ENCODE results near the gene MYO5C. TPM values are rescaled to one million over a fixed set of nuclear protein-coding genes. Genes with fewer than 3 reads are reported as not detected.

MYO5C gene
- total RNA-seq, 1 donor from 2014 or later, result 22.9 TPM

DNA sequence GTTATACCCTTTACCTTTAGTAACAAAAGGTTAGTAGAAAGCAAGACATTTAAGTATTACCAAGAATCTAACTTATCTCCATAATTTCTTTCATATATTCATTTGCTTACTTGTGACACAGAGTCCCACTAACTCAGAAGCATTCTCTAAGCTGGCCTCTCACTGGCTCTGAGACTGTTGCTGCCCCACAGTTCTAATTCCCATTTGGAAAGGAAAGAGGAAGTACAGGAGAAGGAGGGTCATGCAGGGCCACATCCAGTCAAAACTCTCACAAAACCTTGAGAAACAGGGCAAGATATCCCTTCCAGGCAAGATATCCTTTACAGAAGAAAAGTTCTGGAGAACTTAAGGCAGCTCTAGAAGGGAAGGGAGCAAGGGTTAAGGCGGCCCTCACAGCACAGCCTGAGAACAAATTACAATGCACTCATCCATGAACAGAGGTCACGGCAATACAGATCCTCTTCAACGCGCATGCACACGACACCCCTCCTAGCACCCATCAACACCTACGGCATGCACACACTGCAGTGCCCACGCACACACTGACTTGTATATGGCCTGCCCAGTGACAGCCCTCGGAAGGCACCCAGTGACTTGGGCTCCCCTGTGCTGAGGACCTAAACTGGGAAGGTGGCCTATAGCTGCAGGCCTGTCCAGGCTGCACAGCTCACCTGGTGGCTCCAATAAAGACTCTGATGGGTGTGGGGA, 13.0 kb upstream of the MYO5C start:
- Mint-ChIP-seq H3K4me1 (ENCODE audit: unreplicated experiment) (peaks cover 10% of the 10 kb centered on the region), H3K27me3 (ENCODE audit: unreplicated experiment) (no peaks in the 10 kb centered on the region), H3K4me3 (ENCODE audit: unreplicated experiment) (no peak overlapping the region), H3K9me3 (ENCODE audit: unreplicated experiment) (no peaks in the 10 kb centered on the region), H3K27ac (ENCODE audit: unreplicated experiment) (no peak overlapping the region), H3K36me3 (ENCODE audit: low read depth, unreplicated experiment) (no peaks in the 10 kb centered on the region)
- DNase-seq (ENCODE audit: low spot score), result no peak
- TF ChIP-seq, protein P1, sequence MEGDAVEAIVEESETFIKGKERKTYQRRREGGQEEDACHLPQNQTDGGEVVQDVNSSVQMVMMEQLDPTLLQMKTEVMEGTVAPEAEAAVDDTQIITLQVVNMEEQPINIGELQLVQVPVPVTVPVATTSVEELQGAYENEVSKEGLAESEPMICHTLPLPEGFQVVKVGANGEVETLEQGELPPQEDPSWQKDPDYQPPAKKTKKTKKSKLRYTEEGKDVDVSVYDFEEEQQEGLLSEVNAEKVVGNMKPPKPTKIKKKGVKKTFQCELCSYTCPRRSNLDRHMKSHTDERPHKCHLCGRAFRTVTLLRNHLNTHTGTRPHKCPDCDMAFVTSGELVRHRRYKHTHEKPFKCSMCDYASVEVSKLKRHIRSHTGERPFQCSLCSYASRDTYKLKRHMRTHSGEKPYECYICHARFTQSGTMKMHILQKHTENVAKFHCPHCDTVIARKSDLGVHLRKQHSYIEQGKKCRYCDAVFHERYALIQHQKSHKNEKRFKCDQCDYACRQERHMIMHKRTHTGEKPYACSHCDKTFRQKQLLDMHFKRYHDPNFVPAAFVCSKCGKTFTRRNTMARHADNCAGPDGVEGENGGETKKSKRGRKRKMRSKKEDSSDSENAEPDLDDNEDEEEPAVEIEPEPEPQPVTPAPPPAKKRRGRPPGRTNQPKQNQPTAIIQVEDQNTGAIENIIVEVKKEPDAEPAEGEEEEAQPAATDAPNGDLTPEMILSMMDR (IDR thresholded peaks at IDR 0.05; ENCODE audit: unreplicated experiment), result no peak

DNA sequence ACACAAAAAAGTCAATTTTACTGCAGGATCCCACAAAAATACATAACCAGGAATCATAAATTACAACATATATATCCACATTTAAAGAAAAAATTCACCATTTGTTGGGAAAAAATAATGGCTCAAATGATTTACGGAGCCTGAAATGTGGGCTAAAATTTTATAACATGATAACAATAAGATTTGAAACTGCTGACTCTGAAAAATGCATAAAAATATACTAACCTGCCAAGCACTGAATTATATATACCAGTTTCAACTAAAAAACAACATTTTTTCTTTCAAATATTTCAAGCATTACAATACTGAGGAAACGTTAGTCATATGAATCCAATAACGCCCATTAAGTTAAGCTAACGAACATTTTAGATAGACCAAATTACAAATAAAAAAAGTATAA, 12.2 kb upstream of the MYO5C start:
- peaks cover 14% of the 10 kb centered on the region for H3K4me1 Mint-ChIP-seq (ENCODE audit: unreplicated experiment)
- DNase-seq (ENCODE audit: low spot score), result no peak
- no peaks in the 10 kb centered on the region for H3K9me3 Mint-ChIP-seq (ENCODE audit: unreplicated experiment)
- H3K27ac Mint-ChIP-seq (ENCODE audit: unreplicated experiment), result no peak overlapping the region
- H3K27me3 Mint-ChIP-seq (ENCODE audit: unreplicated experiment), result no peaks in the 10 kb centered on the region
- no peak overlapping the region for H3K4me3 Mint-ChIP-seq (ENCODE audit: unreplicated experiment)
- TF ChIP-seq, protein P1 (IDR thresholded peaks at IDR 0.05; ENCODE audit: unreplicated experiment), result no peak
- no peaks in the 10 kb centered on the region for H3K36me3 Mint-ChIP-seq (ENCODE audit: low read depth, unreplicated experiment)

- DNase-seq (ENCODE audit: low spot score), result no peak
- Mint-ChIP-seq H3K27me3 (ENCODE audit: unreplicated experiment) (no peaks in the 10 kb centered on the region), H3K4me3 (ENCODE audit: unreplicated experiment) (no peak overlapping the region), H3K9me3 (ENCODE audit: unreplicated experiment) (no peaks in the 10 kb centered on the region), H3K27ac (ENCODE audit: unreplicated experiment) (no peak overlapping the region), H3K36me3 (ENCODE audit: low read depth, unreplicated experiment) (no peaks in the 10 kb centered on the region), H3K4me1 (ENCODE audit: unreplicated experiment) (peaks cover 17% of the 10 kb centered on the region)
- TF ChIP-seq, protein P1 (IDR thresholded peaks at IDR 0.05; ENCODE audit: unreplicated experiment), result no peak
These were observed 10.7 kb upstream of the MYO5C start for GRCh38 chr15:52306270-52306669.

- H3K36me3 Mint-ChIP-seq (ENCODE audit: low read depth, unreplicated experiment), result no peaks in the 10 kb centered on the region
- H3K27ac Mint-ChIP-seq (ENCODE audit: unreplicated experiment), result no peak overlapping the region
- H3K4me1 Mint-ChIP-seq (ENCODE audit: unreplicated experiment), result peaks cover 11% of the 10 kb centered on the region
- no peak overlapping the region for H3K4me3 Mint-ChIP-seq (ENCODE audit: unreplicated experiment)
- DNase-seq (ENCODE audit: low spot score), result no peak
- no peaks in the 10 kb centered on the region for H3K27me3 Mint-ChIP-seq (ENCODE audit: unreplicated experiment)
- TF ChIP-seq, protein P1 (IDR thresholded peaks at IDR 0.05; ENCODE audit: unreplicated experiment), result no peak
- H3K9me3 Mint-ChIP-seq (ENCODE audit: unreplicated experiment), result no peaks in the 10 kb centered on the region
These were observed 7.6 kb upstream of the MYO5C start for GRCh38 chr15:52303093-52303772.

DNA sequence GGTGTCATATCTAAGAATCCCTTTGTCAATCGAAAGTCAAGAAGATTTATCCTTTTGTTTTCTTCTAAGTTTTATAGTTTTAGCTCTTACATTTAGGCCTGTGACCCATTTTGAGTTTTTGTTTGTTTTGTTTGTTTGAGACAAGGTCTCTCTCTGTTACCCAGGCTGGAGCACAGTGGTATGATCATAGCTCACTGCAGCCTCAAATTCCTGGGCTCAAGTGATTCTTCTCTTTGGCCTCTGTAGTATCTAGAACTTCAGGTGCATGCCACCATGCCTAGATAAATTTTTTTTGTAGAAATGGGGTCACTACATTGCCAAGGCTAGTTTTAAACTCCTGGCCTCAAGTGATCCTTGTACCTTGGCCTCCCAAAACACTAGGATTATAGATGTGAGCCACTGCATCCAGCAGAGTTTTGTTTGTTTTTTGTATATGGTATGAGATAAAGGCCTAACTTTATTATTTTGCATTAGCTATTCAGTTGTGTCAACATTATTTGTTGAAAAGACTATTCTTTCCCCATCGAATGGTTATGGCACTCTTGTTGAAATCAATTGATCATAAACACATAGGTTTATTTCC, 5.8 kb upstream of the MYO5C start:
- peaks cover 11% of the 10 kb centered on the region for H3K4me1 Mint-ChIP-seq (ENCODE audit: unreplicated experiment)
- no peaks in the 10 kb centered on the region for H3K9me3 Mint-ChIP-seq (ENCODE audit: unreplicated experiment)
- H3K36me3 Mint-ChIP-seq (ENCODE audit: low read depth, unreplicated experiment), result no peaks in the 10 kb centered on the region
- H3K27me3 Mint-ChIP-seq (ENCODE audit: unreplicated experiment), result peaks cover under 1% of the 10 kb centered on the region
- no peak overlapping the region for H3K4me3 Mint-ChIP-seq (ENCODE audit: unreplicated experiment)
- no peak for DNase-seq (ENCODE audit: low spot score)
- TF ChIP-seq, protein P1 (IDR thresholded peaks at IDR 0.05; ENCODE audit: unreplicated experiment), result no peak
- no peak overlapping the region for H3K27ac Mint-ChIP-seq (ENCODE audit: unreplicated experiment)
